ENCODE results near the gene TRPM7.

DNA sequence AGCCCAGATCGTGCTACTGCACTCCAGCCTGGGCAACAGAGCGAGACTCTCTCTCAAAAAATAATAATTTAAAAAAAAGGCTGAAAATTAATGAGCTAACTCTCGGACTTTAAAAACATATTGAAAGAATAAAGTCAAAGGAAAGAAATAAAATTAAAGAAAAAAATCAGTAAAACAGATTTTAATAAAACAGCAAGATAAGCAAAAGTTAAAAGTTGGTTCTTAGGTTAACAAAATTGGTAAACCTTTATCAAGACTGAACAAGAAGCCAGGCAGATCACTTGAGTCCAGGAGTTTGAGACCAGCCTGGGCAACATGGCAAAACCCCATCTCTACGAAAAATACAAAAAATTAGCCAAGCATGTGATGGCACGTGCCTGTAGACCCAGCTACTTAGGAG lies 20.7 kb downstream of the TRPM7 start:
- TF ChIP-seq, protein P1, sequence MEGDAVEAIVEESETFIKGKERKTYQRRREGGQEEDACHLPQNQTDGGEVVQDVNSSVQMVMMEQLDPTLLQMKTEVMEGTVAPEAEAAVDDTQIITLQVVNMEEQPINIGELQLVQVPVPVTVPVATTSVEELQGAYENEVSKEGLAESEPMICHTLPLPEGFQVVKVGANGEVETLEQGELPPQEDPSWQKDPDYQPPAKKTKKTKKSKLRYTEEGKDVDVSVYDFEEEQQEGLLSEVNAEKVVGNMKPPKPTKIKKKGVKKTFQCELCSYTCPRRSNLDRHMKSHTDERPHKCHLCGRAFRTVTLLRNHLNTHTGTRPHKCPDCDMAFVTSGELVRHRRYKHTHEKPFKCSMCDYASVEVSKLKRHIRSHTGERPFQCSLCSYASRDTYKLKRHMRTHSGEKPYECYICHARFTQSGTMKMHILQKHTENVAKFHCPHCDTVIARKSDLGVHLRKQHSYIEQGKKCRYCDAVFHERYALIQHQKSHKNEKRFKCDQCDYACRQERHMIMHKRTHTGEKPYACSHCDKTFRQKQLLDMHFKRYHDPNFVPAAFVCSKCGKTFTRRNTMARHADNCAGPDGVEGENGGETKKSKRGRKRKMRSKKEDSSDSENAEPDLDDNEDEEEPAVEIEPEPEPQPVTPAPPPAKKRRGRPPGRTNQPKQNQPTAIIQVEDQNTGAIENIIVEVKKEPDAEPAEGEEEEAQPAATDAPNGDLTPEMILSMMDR (IDR thresholded peaks at IDR 0.05; ENCODE audit: borderline replicate concordance, extremely low read depth, low read length, poor library complexity, severe bottlenecking), result no peak
- TF ChIP-seq EZH2 (IDR thresholded peaks at IDR 0.05; ENCODE audit: borderline replicate concordance, low read depth, low read length, severe bottlenecking), result no peak
